Stimulated activated CD4-positive, alpha-beta T cell treated with anti-CD3 and anti-CD28 coated beads, Interleukin-15, amount 100 ng/mL, for 48 hours (primary cell): ENCODE data around the gene SEL1L3.
"Not testable (repeated sequence)": the region's sequence is repeated elsewhere in the genome, so short reads cannot be mapped to it uniquely, and the experiment has no call there.

Experiments
- DNase-seq, 2 donors: peaks; one replicate each; pipeline ENCODE4 v3.0.0-alpha.2; 2020; ENCODE audit warnings: low read depth in 2 of 2

The SEL1L3 gene

DNA sequence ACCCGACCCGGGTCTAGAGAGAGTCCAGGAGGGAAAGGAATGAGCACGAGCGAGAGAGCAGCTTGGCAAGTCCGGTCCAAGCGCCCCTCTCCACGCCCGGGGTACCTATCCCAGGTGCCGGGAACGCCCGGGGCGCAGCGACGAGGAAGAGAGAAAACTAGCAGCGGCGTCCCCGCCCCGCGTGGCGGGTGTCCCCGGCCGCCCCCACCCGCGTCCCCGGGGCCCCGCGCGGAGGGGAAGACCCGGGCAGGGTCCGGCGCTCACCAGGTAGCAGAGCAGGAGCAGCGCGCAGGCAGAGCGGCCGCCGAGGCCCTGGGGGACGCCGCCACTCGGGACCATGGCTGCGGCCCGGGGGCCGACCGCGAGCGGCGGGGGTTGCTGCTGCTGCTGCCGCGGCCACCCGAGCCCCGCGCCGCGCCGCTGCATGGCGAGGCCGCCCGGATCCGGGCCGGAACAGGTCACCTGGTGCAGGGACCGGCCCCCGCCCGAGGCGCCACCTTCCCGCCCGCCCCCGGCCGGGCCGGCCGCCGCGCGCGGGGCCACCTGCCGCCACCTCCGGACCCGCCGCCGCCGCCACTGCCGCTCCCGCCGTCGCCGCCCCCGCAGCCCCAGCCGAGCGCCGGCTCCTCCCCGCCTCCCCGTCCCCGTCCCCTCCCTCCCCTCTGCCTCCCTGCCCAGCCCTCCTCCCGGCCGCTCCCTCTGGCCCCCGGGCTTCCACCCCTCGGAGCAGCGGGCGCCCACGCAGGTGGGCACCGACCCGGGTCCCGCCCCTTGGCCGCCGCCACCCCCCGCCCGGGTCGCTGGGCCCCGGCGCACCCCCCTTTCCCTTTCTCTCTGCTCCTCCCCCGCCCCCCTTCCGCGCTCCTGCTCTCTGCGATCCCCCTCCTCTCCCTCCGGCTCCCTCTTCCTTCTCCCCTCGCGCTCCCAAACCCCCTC lies at the start of gene SEL1L3:
Gene SEL1L3, minus strand, starts transcription at position 578 of the 936 bp plus-strand sequence. Its CDS starts 152 bp downstream, at position 426.
- peak; percentile 24 to 52 for DNase-seq

DNA sequence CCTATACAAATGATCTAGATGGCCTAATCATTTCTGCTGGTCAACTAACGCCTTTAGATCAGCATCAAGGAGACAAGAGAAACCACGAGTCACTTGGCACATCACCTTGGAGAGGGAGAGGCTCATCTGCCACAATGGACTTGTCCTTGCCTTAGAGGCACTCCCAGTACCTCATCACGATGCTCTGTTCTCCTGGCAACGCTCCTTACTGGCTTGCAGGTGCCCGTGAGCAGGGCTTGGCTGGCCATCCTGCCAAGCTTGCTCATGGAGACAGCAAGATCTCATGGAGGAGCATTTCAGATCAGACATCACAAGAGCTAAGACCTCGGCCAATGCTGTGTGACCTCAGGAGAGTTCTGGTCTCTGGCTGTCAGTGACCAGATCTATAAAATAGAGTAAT lies 48.6 kb upstream of the SEL1L3 start:
- DNase-seq = no peak

DNA sequence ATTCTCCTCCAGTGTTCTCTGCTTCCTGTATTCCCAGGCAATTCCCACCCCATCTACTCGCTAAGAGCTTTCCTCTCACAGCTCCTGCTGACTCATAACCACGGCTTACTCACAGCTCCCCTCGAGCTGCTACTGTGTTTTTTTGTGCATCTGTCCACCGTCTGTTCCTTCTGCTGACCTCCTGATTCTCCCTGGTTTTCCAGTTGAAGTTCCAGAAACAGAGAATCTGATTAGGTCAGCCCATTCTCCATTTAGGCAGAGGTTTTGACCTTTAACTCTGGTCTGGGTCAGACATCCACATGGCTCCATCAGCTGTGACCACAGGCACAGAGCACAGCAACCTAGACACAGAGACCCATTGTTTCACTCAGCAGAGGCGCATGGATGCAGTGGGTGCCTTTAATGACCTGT lies 45.7 kb upstream of the SEL1L3 start:
- no peak for DNase-seq

DNA sequence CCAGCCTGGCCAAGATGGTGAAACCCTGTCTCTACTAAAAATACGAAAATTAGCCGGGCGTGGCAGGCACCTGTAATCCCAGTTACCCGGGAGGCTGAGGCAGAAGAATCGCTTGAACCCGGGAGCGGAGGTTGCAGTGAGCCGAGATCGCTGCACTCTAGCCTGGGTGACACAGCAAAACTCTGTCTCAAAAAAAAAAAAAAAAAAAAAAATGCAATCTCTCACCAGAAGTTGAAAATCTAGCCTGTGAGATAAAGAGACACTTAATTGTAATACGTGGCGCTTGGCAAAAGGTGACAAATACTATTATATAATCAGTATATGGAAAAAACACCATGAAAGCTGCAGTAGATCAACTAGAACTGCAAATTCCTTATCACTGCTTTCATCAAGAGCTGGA lies 43.3 kb upstream of the SEL1L3 start:
- not testable (repeated sequence) for DNase-seq

DNA sequence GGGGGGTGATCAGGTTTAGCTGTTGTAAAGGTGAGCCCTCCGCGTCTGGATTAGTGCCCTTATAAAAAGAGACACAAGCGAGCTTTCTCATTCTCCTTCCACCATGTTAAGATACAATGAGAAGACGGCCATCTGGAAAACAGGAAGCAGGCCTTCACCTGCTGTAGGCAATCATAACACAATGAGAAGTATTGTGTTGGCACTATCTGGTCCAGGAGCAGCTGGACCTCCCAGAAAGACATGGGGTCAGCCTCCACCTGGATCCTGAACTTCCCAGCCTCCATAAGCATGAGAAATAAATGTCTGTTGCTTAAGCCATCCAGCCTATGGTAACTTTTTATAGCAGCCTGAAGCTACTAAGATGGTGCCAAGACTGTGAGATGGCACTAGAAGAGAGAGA lies 42.6 kb upstream of the SEL1L3 start:
- DNase-seq = no peak

DNA sequence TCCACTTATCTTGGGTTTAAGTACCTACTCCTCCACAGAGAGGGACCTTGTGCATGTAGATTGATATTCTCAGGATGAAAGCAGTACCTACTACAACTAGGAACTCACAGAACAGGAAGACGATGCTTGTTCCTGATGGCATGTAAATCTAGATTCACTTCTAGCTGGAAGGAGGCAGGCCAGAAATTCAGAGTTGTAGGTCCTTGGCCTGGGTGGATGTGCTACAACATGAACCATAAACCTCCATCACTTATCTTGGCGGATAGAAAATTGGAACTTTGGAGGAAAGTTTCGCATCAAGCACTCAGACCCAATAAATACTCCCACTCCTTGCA lies 41.9 kb upstream of the SEL1L3 start:
- no peak for DNase-seq

DNA sequence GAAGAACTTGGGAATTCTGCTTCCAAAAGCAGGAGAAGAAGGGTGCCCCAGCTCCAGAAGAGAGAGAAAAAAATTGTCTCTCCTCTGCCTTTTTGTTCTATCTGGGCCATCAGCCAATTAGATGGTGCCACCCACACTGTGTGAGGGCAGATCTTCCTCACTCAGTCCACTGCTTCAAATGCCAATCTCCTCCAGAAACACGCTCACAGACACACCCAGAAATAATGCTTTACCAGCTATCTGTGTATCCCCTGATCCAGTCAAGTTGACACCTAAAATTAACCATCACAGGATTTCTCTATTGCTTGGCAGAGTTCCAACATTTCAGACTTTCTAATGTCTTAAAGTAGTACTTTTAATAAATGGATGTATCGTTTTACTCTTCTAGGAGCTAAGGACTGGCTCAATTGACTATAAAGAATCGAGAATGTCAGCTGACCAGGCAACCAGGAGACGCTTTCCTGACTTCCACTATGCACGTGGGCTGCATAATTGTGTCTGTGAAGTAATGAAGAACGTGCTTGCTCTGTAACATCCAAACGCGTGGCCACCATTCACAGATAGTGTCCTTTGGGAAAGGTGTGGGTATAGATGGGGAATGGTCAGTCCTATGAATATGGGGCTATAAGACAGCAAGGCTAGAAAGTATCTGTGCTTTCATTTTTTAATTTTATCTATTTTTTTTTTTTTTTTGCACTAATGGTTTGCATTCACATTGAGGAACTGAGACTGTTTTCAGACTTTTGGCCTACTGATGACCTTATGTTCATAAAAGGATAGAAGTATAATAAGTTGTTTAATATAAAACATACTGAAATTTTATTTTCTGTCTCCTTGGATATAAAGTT lies 41.3 kb upstream of the SEL1L3 start:
- no peak for DNase-seq

DNA sequence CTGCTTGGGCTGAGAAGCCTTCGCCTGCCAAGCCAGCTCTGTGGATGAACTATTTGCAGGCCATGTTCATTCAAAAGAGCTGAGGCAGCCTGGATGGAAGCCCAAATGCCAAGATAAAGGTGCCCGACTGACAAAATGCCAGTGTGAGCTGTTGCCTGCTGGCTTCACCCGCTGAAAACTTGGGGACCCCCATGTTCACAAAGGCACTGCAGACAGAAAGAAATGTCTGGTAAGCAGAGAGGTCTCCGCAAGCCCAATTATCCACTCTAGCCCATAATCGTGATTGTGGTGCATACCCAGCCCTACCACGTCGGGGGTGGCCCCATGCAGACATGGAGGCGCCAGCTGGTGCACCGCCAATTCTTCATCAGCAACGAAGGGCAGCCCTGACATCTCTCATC lies 38.2 kb upstream of the SEL1L3 start:
- no peak for DNase-seq

DNA sequence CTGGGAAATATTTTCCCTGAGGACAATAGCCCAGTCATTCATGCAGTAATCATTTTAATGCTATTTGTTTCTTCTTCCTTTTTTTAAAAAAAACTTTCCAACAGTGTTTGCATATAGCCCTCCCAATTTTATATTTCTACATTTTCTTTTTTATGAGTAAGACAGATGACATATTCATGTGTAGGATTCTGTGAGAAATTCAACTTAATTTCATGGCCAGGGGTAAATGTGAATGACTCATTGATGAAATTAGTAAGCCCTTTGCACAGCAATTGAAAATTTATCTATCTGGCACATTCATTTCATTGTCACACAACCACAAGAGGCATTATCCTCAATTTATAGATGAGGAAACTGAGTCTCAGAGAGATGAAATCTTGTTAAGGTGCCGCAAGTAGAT lies 37.5 kb upstream of the SEL1L3 start:
- no peak for DNase-seq

DNA sequence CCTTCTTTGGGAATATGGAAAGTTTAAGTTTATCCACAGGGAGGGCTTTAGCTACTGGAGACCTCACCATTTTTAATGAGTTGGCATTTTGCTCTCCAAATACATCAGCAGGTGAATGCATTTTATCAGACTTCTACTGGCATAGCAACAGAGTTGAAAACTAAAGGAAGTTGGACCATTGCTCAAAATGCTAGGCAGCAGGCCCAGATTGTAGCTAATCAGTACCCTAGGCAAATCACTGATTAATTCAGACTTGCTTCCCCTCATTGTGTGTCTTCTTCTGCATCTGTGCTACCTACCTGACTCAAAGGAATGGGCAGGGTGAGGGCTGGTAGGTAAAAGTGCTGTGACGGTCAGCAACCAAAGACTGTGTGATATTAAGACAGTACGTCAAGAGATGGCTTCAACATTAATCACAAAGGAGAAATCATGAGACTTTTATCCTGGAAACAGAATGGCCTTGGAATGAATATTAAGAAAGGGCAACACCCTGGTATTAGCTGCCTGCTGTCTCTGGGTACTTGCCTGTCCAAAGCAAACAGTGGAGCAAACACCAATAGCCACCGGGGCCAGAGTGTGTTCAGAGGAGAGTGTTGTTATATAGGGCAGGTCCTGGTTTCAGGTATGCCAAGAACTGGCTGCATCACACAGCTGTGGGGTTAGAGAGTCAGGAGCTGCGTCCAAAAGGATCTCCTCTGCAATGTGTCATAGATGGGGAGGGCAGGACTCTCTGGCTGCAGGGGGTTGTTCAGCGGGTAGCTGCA lies 34.2 kb upstream of the SEL1L3 start:
- DNase-seq = no peak

DNA sequence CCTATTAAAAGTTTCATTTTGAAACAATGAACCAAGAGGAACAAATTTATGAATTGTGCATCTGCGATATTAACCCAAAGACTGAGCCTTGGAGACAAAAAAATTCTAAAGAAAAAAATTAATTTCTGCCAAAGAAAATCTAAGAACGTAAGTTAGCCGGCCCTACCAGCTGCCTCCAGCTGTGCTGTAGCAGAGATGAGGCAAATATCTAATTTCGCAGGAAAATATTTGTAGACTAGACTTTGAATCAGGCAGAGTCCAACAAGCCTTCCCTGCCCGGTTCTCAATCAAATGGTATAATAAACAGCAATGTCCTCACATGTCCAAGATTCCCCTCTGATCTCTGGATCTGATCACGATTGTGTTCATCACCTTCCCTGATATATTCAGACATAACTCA lies 30.0 kb upstream of the SEL1L3 start:
- no peak for DNase-seq

DNA sequence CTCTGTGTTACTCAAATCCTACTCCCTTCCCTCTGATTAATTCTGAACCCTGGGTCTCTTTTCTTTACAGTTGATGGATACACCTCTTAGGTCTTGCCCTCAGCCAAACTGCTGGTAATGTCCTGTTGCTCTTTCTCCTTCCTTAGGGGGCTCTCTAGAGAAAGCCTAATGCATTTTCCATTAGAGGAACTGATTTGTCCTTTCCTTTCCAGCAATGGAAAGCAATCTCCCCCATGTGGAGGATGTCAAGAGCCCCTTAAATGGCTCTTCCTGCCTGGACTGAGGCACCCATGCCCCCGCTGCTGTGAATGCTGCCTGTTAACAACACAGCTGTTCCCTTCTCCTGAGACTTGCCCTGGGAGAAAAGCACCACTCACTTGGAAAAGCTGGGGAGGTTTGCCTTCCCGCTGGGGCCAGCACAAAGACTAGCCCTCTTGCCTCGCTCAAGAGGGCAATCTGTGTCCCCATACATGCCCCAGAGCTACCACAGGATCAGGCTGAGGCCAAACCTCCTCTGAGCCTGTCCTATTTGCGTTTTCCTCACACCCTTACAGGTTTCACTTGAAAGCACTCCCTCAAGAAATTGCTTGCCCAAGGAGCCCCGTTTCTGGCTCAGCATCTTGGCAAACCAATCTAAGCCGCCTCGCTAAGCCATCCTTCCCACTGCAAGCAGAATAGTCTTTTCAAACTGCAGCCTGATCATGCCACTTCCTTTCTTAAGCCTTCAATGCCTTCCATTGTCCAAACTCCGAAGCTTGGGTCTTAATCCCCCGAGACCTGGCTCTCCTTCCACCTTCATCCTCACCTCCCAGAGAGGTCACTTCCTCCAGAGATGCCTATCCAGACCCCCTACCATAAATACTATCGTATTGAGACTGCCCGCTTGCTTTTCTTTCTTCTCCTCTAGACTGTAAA lies 28.0 kb upstream of the SEL1L3 start:
- no peak for DNase-seq

DNA sequence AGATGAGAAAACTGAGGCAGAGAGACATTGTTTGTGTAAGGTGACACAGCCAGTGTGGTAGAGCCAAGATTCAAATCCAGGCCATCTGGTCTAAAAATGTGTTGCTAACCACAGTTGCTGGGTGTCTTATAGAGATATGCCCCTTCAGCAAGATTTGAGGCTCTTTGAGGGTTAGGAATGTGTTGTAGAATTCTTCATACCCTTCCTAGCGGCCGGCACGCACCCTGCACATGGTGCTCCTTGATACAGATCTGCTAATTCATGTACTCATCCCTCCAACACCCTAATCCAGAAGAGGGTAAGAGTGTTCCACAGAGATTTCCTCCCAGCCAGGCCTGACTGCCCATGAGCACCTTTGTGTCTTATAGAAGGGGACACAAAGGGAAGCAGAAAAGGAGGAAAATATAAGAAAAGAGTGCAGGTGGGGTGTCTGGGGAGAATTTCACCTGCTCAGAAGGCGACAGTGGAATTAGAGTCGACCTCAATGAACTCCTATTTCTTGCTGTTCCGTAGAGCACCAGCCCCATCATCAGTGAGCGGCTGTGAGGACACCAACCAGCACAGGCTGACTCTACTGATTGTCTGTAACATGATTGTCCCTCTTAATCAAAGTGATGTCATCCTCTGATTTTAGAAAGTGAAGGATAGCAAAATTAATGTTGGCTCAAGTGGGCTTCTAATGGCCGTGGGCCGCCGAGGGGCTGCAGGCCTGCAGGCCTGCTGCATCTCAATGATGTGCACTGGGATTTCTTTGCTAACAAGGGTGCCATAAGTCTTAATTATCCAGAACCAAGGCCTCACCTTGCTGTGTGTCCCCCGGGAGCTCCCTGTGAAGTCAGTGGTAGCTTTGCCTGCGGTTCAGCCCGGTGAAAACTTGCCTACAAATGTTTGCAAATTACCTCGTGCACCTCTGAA lies 27.1 kb upstream of the SEL1L3 start:
- DNase-seq = no peak

DNA sequence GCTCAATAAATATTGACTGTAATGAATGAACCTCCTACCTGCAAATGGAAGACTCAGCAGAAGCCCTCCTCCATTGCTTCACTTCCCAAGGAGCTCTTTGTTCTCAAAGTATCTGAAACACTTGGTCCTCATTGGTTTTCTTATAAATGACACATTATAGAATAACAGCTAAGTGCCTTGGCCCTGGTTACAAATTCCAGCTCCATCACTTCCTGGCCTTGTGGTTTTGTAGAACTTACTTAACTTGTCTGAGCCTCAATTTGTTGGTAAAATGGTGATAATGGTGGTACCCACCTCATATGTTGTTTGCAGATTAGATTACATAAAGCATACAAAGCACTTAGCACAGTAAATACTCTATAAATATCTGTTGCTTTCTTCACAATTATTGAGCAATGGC lies 26.0 kb upstream of the SEL1L3 start:
- no peak for DNase-seq

DNA sequence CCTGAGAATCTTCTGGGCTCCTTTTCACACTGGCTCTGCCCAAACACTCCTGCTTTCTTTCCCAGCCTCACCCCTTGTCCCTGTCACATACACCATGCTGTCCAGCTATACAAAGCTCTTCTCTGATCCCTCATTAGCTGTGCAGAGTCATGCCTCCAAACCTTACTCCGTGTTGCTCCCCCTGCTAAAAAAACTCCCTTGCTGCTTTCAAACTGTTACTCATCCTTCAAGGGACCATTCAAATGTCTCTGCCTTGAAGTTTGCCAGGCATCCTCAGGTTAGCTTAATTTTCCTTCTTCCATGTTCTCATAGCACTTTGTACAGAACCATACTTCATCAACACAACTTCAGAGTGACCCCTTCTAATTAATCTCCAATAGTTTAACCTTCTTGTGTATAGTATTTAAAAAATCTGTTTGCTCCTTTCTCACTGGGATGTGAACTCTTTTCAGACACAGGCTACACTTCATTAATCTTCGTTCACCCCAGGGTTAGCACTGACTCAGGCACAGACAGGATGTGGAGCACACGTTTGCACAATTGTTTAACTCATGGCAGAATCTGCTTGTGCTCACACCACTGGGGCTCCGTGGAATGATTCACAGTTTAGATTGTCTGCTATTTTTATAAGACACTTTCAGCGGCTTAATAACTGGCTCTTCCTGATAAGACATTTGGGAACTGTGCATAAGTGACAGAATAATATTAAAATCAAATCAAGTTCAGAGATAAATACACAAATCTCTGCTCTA lies 21.4 kb upstream of the SEL1L3 start:
- DNase-seq = no peak

DNA sequence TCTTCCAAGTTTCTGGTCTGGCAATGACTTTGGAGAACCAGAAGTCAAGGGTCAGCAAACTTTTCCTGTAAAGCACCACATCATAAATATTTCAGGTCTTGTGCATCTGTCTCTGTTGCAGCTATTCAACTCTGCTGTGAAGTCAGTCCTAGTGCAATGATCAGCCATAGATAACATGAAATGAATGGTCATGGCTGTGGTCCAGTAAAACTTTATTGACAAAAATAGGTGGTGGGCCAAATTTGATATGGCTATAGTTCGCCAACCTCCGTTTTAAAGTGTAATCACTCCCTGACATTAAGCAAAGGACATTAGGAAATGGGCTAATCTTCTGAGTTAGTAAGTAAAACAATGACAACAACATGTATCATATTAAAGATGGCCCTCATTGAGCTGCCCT lies 20.8 kb upstream of the SEL1L3 start:
- DNase-seq = no peak

DNA sequence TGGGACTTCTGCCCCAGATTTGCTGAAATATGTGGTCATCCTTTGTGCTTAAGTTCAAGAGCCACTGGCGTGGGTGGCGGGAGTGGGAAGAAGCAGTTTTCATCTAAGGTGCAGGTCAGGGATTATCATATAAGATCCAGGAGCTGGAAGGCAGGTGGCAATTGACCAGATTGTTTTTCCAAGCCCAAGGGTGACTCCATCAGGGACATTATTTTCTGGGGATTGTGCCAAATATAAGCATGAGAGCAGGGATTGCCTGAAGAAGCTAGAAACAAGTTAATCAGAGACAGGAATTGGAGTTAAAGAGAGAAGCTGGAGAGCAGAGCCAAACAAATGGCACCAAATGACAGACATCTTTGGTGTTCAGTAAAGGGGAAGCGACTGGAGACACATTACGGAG lies 19.4 kb upstream of the SEL1L3 start:
- DNase-seq = no peak

DNA sequence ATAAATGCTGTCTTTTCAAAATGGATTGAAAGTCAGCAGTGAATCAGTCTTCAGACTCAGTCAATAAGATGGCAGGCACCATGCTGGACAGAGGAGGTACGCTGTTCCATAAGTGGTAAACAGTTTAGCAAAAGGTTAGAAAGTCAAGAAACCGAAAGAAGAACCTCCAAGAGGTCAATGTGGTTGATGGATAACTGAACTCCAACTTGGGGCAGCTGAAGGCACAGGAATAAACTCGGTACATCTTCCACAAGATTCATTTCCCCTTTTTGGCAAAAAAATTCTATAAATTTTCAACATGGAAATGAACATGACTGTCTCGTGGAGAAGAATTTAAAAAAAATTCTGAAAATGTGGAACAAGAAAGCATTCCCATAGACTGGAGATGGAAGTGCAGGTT lies 18.4 kb upstream of the SEL1L3 start:
- no peak for DNase-seq

DNA sequence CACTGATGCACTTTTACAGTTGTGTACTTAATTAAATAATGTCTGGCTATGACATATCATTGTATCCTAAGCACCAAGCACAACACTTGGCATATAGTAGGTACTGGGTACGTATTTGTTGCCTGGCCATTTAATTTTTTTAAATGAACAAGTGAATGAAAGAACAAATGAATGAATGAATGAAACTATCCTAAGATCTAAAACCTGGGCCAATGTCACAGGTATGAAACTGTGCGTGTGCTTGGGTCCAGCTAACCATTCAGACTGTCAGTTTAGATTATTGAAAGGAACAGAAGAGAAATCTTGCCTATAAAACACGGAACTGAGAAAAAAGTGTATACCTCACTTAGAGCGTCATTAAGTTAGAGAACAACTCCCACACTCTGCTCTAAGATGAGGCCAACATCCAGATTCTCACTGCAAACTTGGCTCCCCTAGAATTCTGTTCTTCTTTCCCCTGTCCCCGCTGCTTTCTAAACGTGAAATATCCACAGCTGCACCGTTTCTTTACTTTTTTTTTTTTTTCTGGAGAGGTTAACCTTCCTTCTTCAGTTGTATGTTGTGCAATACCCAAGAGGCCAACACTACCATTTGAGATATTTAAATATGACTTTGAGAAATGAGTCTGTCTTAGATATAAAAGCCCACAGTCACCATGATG lies 17.3 kb upstream of the SEL1L3 start:
- DNase-seq = no peak
